Measurements from ENCODE around the gene HOXA11. TPM values are rescaled to one million over a fixed set of nuclear protein-coding genes. Genes with fewer than 3 reads are reported as not detected.

Gene HOXA11
- total RNA-seq, 4 donors from 2014 or later: 4.5 to 21.3 (median 7.7) TPM

DNA sequence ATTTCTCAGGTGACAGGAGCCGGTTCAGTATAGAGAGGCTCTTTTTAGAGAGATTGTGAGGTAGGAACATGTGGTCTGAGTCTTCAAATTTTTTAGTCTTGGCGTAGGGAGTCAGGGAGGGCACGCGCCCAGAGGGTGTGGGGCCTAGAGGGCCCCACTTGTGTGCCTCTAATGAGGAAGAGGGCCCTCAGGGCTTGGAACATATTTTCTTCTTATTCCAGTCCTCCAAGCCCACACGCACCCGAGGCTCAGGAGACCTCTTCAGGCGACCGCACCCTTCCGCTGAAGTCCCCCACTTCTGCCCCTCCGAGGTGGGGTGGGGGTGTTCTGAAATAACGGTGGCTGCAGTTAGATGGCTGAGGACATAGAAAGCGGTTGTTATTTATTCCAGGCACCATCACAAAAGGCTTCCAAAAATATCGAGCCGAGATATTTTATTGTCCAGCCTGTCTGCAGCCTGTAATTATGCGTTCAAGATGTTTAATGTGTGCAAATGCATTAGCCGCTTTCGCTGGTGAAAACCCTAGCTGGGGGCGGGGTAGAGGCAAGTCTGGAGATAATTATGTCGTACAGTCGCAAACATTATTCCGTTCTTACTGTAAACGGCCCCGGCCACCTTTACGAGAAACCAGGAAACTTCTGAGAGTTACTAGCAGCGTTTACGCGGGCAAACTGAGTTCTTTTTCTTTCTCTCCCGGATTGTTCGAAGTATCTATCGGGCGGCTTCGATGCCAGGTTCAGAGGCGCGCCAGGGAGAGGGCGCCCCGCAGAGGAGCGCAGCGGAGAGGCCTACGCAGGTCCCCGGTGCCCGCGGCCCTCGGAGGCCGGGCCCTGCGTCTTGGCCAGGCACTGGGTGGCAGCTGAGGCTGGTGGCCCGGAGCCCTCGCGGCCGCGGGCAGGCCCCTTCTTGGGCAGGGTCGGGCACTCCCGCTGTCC is 27.7 kb upstream of the HOXA11 start:
- WGBS, 2 donors (ENCODE audit: low coverage in 1 of 2): 39 to 56% methylated on average over 18 to 52 of the region's 52 CpGs
- intact Hi-C loops (cut with DNase I; ENCODE audit: low total_unique reads): no loop called here
- H3K9me3 ChIP-seq: no peaks in the 10 kb centered on the region
- peaks cover 72% of the 10 kb centered on the region for H3K27me3 ChIP-seq
- TF ChIP-seq POLR2AphosphoS5 (IDR thresholded peaks at IDR 0.05) (no peak), POLR2A (IDR thresholded peaks at IDR 0.05) (no peak), EP300 (IDR thresholded peaks at IDR 0.05; ENCODE audit: low read depth) (no peak), CTCF (IDR thresholded peaks at IDR 0.05) (no peak)
- DNase-seq: no peak
- in situ Hi-C loops (cut with MboI; ENCODE audit: low pct_ligation_motif_present in 1 of 4, low pct_unique_long_range_greater_than_20kb in 1 of 4, low sequenced_read_pairs in 3 of 4): loop anchor here (10.0 to 25.0 kb wide), 6 partner anchors 375 to 800 kb away; no protein-coding TSS in a partner anchor
- no peak overlapping the region for H3K27ac ChIP-seq
- no peaks in the 10 kb centered on the region for H3K36me3 ChIP-seq
- H3K4me1 ChIP-seq: peaks cover 0 to 53% (median 30%) of the 10 kb centered on the region in 4 donors
- H3K4me3 ChIP-seq: peak overlapping the region in 1 of 4 donors; percentile 3

- no peak for DNase-seq
- WGBS, 2 donors (ENCODE audit: low coverage in 1 of 2): 63 to 86% methylated on average over 1 to 3 of the region's 3 CpGs
- Histone ChIP-seq H3K36me3 (no peaks in the 10 kb centered on the region), H3K27ac (peak overlapping the region in 1 of 4 donors; percentile 95), H3K9me3 (no peaks in the 10 kb centered on the region), H3K27me3 (peaks cover 82% of the 10 kb centered on the region), H3K4me3 (no peak overlapping the region), H3K4me1 (peaks cover 0 to 59% (median 33%) of the 10 kb centered on the region in 4 donors)
- TF ChIP-seq POLR2A (IDR thresholded peaks at IDR 0.05): no peak
- no peak for TF ChIP-seq CTCF (IDR thresholded peaks at IDR 0.05)
- no peak for TF ChIP-seq POLR2AphosphoS5 (IDR thresholded peaks at IDR 0.05)
- TF ChIP-seq EP300 (IDR thresholded peaks at IDR 0.05; ENCODE audit: low read depth): no peak
- in situ Hi-C loops (cut with MboI; ENCODE audit: low pct_ligation_motif_present in 1 of 4, low pct_unique_long_range_greater_than_20kb in 1 of 4, low sequenced_read_pairs in 3 of 4): loop anchor here (10.0 to 25.0 kb wide), 6 partner anchors 376 to 801 kb away; no protein-coding TSS in a partner anchor
- intact Hi-C loops (cut with DNase I; ENCODE audit: low total_unique reads): no loop called here
Measured at GRCh38 chr7:27211764-27212204, 26.8 kb upstream of the HOXA11 start.

GRCh38 chr7:27211084-27211446 is 26.0 kb upstream of the HOXA11 start:
- H3K27me3 ChIP-seq: peaks cover 89% of the 10 kb centered on the region
- peak overlapping the region; percentile 75 to 95 (median 79) for H3K27ac ChIP-seq
- DNase-seq: no peak
- intact Hi-C loops (cut with DNase I; ENCODE audit: low total_unique reads): no loop called here
- H3K9me3 ChIP-seq: no peaks in the 10 kb centered on the region
- in situ Hi-C loops (cut with MboI; ENCODE audit: low pct_ligation_motif_present in 1 of 4, low pct_unique_long_range_greater_than_20kb in 1 of 4, low sequenced_read_pairs in 3 of 4): loop anchor here (10.0 to 25.0 kb wide), 6 partner anchors 376 to 801 kb away; no protein-coding TSS in a partner anchor
- no peaks in the 10 kb centered on the region for H3K36me3 ChIP-seq
- TF ChIP-seq POLR2A (IDR thresholded peaks at IDR 0.05) (no peak), POLR2AphosphoS5 (IDR thresholded peaks at IDR 0.05) (no peak), EP300 (IDR thresholded peaks at IDR 0.05; ENCODE audit: low read depth) (no peak)
- peak overlapping the region in 1 of 4 donors; percentile 45 for H3K4me3 ChIP-seq
- H3K4me1 ChIP-seq: peaks cover 0 to 59% (median 34%) of the 10 kb centered on the region in 4 donors
- 100% methylated on average over 1 of the region's 1 CpG; no CpG with 5 or more reads in 1 of the 2 donors for WGBS, 2 donors (ENCODE audit: low coverage in 1 of 2)

DNA sequence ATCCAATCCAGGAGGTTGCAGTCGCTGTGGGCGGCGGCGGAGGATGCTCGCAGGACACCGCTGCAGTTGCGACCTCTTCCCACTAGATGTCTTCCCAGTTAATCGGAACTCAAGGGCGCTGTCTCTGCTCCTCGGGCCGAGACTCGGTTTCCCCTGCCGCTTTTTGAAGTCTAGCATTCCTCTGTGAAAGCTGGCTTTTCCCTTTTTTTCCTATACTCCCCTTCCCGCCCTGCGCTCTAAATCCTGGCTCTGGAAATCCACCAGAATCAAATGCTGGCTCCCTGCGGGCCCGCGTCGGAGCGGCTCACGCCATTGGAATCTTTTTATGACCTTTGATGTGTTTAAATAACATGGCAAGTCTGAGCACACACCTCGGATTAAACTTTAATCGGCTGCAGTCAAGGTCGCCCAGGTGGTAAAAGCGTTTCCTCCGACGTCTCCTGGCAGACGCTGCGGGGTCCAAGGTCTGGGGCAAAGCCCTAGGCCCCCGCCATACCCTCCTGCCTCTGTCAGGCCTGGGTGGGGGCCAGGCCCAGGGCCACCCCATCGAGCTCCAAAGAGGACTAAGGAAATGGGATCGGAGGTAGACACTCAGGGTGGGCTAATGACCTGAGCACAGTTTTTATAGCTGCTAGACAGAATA is 25.5 kb upstream of the HOXA11 start:
- 11% methylated on average over 32 of the region's 32 CpGs; no CpG with 5 or more reads in 1 of the 2 donors for WGBS, 2 donors (ENCODE audit: low coverage in 1 of 2)
- DNase-seq: peak; percentile 82
- Histone ChIP-seq H3K4me1 (peaks cover 0 to 60% (median 36%) of the 10 kb centered on the region in 4 donors), H3K9me3 (no peaks in the 10 kb centered on the region), H3K27ac (peak overlapping the region; percentile 75 to 95 (median 79)), H3K4me3 (peak overlapping the region in 3 of 4 donors; percentile 16 to 45 (median 23)), H3K27me3 (peaks cover 94% of the 10 kb centered on the region), H3K36me3 (no peaks in the 10 kb centered on the region)
- intact Hi-C loops (cut with DNase I; ENCODE audit: low total_unique reads): no loop called here
- TF ChIP-seq POLR2AphosphoS5 (IDR thresholded peaks at IDR 0.05) (peak in 2 of 3 donors; percentile 12 to 32), EP300 (IDR thresholded peaks at IDR 0.05; ENCODE audit: low read depth) (no peak), POLR2A (IDR thresholded peaks at IDR 0.05) (peak; percentile 55), CTCF (IDR thresholded peaks at IDR 0.05) (peak; percentile 77 to 97 (median 88))
- in situ Hi-C loops (cut with MboI; ENCODE audit: low pct_ligation_motif_present in 1 of 4, low pct_unique_long_range_greater_than_20kb in 1 of 4, low sequenced_read_pairs in 3 of 4): loop anchor here (10.0 to 25.0 kb wide), 6 partner anchors 377 to 802 kb away; no protein-coding TSS in a partner anchor
